ENCODE data around the gene LUZP1. TPM values are rescaled to one million over a fixed set of nuclear protein-coding genes. Genes with fewer than 3 reads are reported as not detected.

The LUZP1 gene
- total RNA-seq, 1 donor from 2014 or later, result 47.4 TPM

- no peak for TF ChIP-seq CTCF (IDR thresholded peaks at IDR 0.05)
- H3K27ac Mint-ChIP-seq (ENCODE audit: unreplicated experiment), result no peak overlapping the region
- no peak overlapping the region for H3K4me3 Mint-ChIP-seq (ENCODE audit: unreplicated experiment)
- H3K9me3 Mint-ChIP-seq (ENCODE audit: unreplicated experiment), result no peaks in the 10 kb centered on the region
- DNase-seq (ENCODE audit: extremely low spot score, unreplicated experiment), result no peak
- peaks cover 8% of the 10 kb centered on the region for H3K36me3 Mint-ChIP-seq (ENCODE audit: unreplicated experiment)
- no peaks in the 10 kb centered on the region for H3K27me3 Mint-ChIP-seq (ENCODE audit: unreplicated experiment)
- H3K4me1 Mint-ChIP-seq (ENCODE audit: unreplicated experiment), result peaks cover 44% of the 10 kb centered on the region
Measured at GRCh38 chr1:23129846-23130245, 38.8 kb downstream of the LUZP1 start.

GRCh38 chr1:23126801-23127200, 41.9 kb downstream of the LUZP1 start:
- Mint-ChIP-seq H3K9me3 (ENCODE audit: unreplicated experiment) (no peaks in the 10 kb centered on the region), H3K4me1 (ENCODE audit: unreplicated experiment) (peaks cover 62% of the 10 kb centered on the region), H3K27ac (ENCODE audit: unreplicated experiment) (peak overlapping the region; percentile 29), H3K27me3 (ENCODE audit: unreplicated experiment) (no peaks in the 10 kb centered on the region), H3K4me3 (ENCODE audit: unreplicated experiment) (no peak overlapping the region), H3K36me3 (ENCODE audit: unreplicated experiment) (peaks cover 3% of the 10 kb centered on the region)
- no peak for DNase-seq (ENCODE audit: extremely low spot score, unreplicated experiment)
- no peak for TF ChIP-seq CTCF (IDR thresholded peaks at IDR 0.05)

- DNase-seq (ENCODE audit: extremely low spot score, unreplicated experiment), result no peak
- TF ChIP-seq CTCF (IDR thresholded peaks at IDR 0.05), result no peak
- no peak overlapping the region for H3K4me3 Mint-ChIP-seq (ENCODE audit: unreplicated experiment)
- no peaks in the 10 kb centered on the region for H3K27me3 Mint-ChIP-seq (ENCODE audit: unreplicated experiment)
- peaks cover 3% of the 10 kb centered on the region for H3K36me3 Mint-ChIP-seq (ENCODE audit: unreplicated experiment)
- H3K9me3 Mint-ChIP-seq (ENCODE audit: unreplicated experiment), result no peaks in the 10 kb centered on the region
- peak overlapping the region; percentile 29 for H3K27ac Mint-ChIP-seq (ENCODE audit: unreplicated experiment)
- peaks cover 59% of the 10 kb centered on the region for H3K4me1 Mint-ChIP-seq (ENCODE audit: unreplicated experiment)
Measured at GRCh38 chr1:23126200-23126599, 42.5 kb downstream of the LUZP1 start.

GRCh38 chr1:23125489-23125888, 43.2 kb downstream of the LUZP1 start:
- Mint-ChIP-seq H3K9me3 (ENCODE audit: unreplicated experiment) (no peaks in the 10 kb centered on the region), H3K27me3 (ENCODE audit: unreplicated experiment) (no peaks in the 10 kb centered on the region), H3K36me3 (ENCODE audit: unreplicated experiment) (peaks cover 3% of the 10 kb centered on the region), H3K4me1 (ENCODE audit: unreplicated experiment) (peaks cover 62% of the 10 kb centered on the region), H3K4me3 (ENCODE audit: unreplicated experiment) (no peak overlapping the region), H3K27ac (ENCODE audit: unreplicated experiment) (peak overlapping the region; percentile 35)
- TF ChIP-seq CTCF (IDR thresholded peaks at IDR 0.05), result no peak
- DNase-seq (ENCODE audit: extremely low spot score, unreplicated experiment), result no peak

- Mint-ChIP-seq H3K4me3 (ENCODE audit: unreplicated experiment) (no peak overlapping the region), H3K36me3 (ENCODE audit: unreplicated experiment) (peaks cover under 1% of the 10 kb centered on the region), H3K27me3 (ENCODE audit: unreplicated experiment) (no peaks in the 10 kb centered on the region), H3K9me3 (ENCODE audit: unreplicated experiment) (no peaks in the 10 kb centered on the region), H3K27ac (ENCODE audit: unreplicated experiment) (no peak overlapping the region), H3K4me1 (ENCODE audit: unreplicated experiment) (peaks cover 63% of the 10 kb centered on the region)
- no peak for TF ChIP-seq CTCF (IDR thresholded peaks at IDR 0.05)
- no peak for DNase-seq (ENCODE audit: extremely low spot score, unreplicated experiment)
Measured at GRCh38 chr1:23124259-23125026, 44.2 kb downstream of the LUZP1 start.
